Lung microvascular endothelial cell (primary cell): ENCODE data around the gene STARD10. TPM values are rescaled to one million over a fixed set of nuclear protein-coding genes. Genes with fewer than 3 reads are reported as not detected.

ENCODE experiments used
- DNase-seq, 2 donors: peaks; one replicate each; pipeline versions ENCODE4 v3.0.0 to v3.0.0-alpha.2; 2010; ENCODE audit warnings: low read depth in 2 of 2
- total RNA-seq: library from RNA; depleted of rRNA; stranded (reverse); fragments of >200 nt; gene quantifications from 2 replicates; pipeline ENCODE4 v1.2.1, GENCODE V29; 2014

The STARD10 gene
- total RNA-seq, 1 donor from 2014 or later: 90.5 TPM

DNA sequence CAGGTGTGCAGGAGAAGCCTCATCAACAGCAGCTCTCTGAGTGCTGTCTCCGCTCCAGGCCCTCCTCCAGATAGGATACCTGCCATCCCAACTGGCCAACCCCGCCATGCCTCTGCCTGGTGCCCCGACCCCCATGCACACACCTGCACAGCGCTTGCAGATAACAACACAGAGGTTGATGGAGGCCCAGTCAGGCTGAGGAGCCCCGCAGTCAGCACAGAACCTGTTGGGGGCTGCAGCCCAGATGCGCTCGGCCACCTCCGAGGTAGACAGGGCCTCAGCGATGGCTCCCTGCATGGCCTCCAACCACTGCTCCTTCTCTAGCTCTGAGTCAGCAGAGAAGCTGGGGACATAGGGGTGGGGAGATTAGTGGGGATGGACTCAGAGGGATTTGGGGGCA, 86.8 kb downstream of the STARD10 start:
- no peak for DNase-seq

GRCh38 chr11:72706579-72706978, 87.3 kb downstream of the STARD10 start:
- no peak for DNase-seq

- DNase-seq: no peak
These were observed 88.1 kb downstream of the STARD10 start for GRCh38 chr11:72705442-72706365.

GRCh38 chr11:72704783-72705265, 89.0 kb downstream of the STARD10 start:
- no peak for DNase-seq

Other genes starting within 250 kb of the STARD10 start
- 158 and 415 TPM in 2 replicates for gene PDE2A, start 119.6 kb downstream of the STARD10 start, total RNA-seq
- gene ARAP1, start 41.6 kb downstream of the STARD10 start, total RNA-seq: 72.1 and 76.8 TPM in 2 replicates
- gene ATG16L2, start 20.4 kb upstream of the STARD10 start, total RNA-seq: 3.5 and 5.2 TPM in 2 replicates